GM19324 (cell line): ENCODE measurements around the gene TCOF1.

Experiments
- ATAC-seq: cut with Tn5 transposase; IDR thresholded peaks from one replicate; pipeline ENCODE4 v1.9.1; 2021; ENCODE audit warnings: mild to moderate bottlenecking, moderate library complexity; ENCODE audit not compliant: unreplicated experiment, low FRiP score

TCOF1 gene

GRCh38 chr5:150448334-150448733 lies 90.8 kb downstream of the TCOF1 start:
- ATAC-seq, result no peak

GRCh38 chr5:150448952-150449516 lies 91.5 kb downstream of the TCOF1 start:
- ATAC-seq, result peak; percentile 31
